KMS-11 (cell line): Measurements from ENCODE around the gene SDR39U1.

Experiments used
- H2AFZ ChIP-seq: fragments of 200-600 bp; sonication (generic); 2 replicates; pipeline ENCODE4 v1.6.1; 2016; ENCODE audit warnings: antibody characterized with exemption, mixed run types, low read depth
- H3K27ac ChIP-seq: fragments of 200-600 bp; sonication (generic); 2 replicates; pipeline ENCODE4 v1.6.1; 2016; ENCODE audit warnings: mild to moderate bottlenecking, mixed run types
- H3K27me3 ChIP-seq: fragments of 200-600 bp; sonication (generic); 2 replicates; pipeline ENCODE4 v1.6.1; 2017; ENCODE audit warnings: mild to moderate bottlenecking, low read depth, mixed run types, moderate library complexity; ENCODE audit not compliant: insufficient read depth
- H3K36me3 ChIP-seq: fragments of 200-600 bp; sonication (generic); 2 replicates; pipeline ENCODE4 v1.6.1; 2017; ENCODE audit warnings: mild to moderate bottlenecking, mixed run types; ENCODE audit not compliant: insufficient read depth
- H3K4me1 ChIP-seq: fragments of 200-600 bp; sonication (generic); 2 replicates; pipeline ENCODE4 v1.6.1; 2016; ENCODE audit warnings: mild to moderate bottlenecking, low read depth, mixed run types; ENCODE audit not compliant: poor library complexity, severe bottlenecking
- H3K4me2 ChIP-seq: fragments of 200-600 bp; sonication (generic); 2 replicates; pipeline ENCODE4 v1.7.0; 2016; ENCODE audit warnings: mild to moderate bottlenecking, mixed run types
- H3K4me3 ChIP-seq: fragments of 200-600 bp; sonication (generic); IDR thresholded peaks from 2 replicates; pipeline ENCODE4 v1.6.1; 2017; ENCODE audit warnings: low read depth, low read length, mixed read lengths; ENCODE audit not compliant: insufficient read depth
- H3K79me2 ChIP-seq: fragments of 200-600 bp; sonication (generic); 2 replicates; pipeline ENCODE4 v1.6.1; 2016; ENCODE audit warnings: low read depth, mixed run types; ENCODE audit not compliant: insufficient read depth
- H3K9ac ChIP-seq: fragments of 200-600 bp; sonication (generic); 2 replicates; pipeline ENCODE4 v1.6.1; 2016; ENCODE audit warnings: mild to moderate bottlenecking, mixed run types
- H4K20me1 ChIP-seq: fragments of 200-600 bp; sonication (generic); 2 replicates; pipeline ENCODE4 v1.6.1; 2016; ENCODE audit warnings: mild to moderate bottlenecking, mixed run types; ENCODE audit not compliant: insufficient read depth
- CTCF ChIP-seq: fragments of 200-600 bp; sonication (generic); conservative IDR thresholded peaks from 2 replicates; pipeline ENCODE4 v1.6.1; 2017; ENCODE audit warnings: low read depth, mild to moderate bottlenecking, antibody characterized with exemption, low read length, moderate library complexity, mixed read lengths

SDR39U1 gene

DNA sequence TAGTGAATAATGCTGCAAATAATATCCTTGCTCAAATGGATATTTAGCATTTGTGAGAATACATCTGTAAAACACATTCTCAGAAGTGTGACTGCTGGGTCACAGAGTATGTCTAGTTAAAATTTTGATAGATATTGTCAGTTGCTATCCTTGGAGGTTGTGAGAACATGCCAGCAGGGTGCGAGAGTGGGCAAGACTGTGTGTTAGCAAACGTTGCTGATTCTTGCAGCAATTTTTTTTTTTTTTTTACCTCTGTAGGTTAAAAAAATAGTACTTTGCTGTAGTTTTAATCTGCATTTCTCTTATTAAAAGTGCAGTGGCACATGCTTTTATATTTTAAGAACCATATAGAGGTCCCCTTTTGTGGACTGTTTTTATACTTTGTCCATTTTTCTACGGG, 48.3 kb downstream of the SDR39U1 start:
- Histone ChIP-seq H3K79me2 (no peaks in the 10 kb centered on the region), H3K4me2 (no peak overlapping the region), H2AFZ (no peak overlapping the region), H3K4me3 (no peak overlapping the region), H3K27me3 (no peaks in the 10 kb centered on the region), H3K36me3 (no peaks in the 10 kb centered on the region), H4K20me1 (no peaks in the 10 kb centered on the region), H3K4me1 (no peaks in the 10 kb centered on the region), H3K27ac (no peak overlapping the region), H3K9ac (no peak overlapping the region)
- TF ChIP-seq CTCF: no peak

GRCh38 chr14:24392325-24393091, 50.1 kb downstream of the SDR39U1 start:
- Histone ChIP-seq H3K4me1 (no peaks in the 10 kb centered on the region), H4K20me1 (no peaks in the 10 kb centered on the region), H3K9ac (no peak overlapping the region), H3K27me3 (no peaks in the 10 kb centered on the region), H3K79me2 (no peaks in the 10 kb centered on the region), H3K36me3 (no peaks in the 10 kb centered on the region), H2AFZ (no peak overlapping the region), H3K4me2 (no peak overlapping the region), H3K4me3 (no peak overlapping the region), H3K27ac (no peak overlapping the region)
- no peak for TF ChIP-seq CTCF

DNA sequence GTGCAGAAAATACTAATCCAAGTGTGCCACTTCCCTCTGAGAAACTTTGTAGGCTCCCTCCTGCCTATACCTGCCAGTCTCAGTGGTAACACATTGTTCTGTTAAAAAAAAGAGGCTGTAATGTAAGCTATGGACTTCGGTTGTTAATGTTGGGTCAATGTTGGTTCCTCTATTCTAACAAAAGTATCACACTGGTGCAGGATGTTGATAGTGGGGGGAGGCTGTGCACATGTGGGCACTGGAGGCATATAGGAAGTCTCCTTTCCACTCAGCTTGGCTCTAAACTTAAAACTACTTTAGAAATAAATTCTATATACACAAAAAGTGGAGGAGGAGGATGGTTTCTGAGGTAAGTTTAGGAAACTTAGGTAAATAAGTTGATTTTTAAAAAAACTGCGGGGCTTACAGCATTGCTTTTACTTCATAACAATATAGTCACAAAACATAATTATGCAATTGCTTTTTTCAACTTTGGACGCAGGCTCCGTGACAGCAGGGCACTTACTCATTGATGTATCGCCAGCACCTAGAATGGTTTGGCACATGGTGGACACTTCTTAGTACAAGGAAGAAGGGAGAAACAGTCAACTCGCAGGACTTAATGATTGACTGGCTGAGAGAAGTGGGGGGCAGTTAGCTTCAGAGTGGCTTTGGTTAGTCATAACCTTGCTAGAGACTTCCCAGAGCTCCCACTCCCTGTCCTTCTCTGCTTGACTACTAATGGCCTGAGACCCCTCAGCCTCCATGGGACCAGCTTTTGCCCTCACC, 51.7 kb downstream of the SDR39U1 start:
- no peak overlapping the region for H3K4me2 ChIP-seq
- H3K4me1 ChIP-seq: no peaks in the 10 kb centered on the region
- H3K4me3 ChIP-seq: no peak overlapping the region
- no peaks in the 10 kb centered on the region for H3K36me3 ChIP-seq
- H3K9ac ChIP-seq: no peak overlapping the region
- H2AFZ ChIP-seq: no peak overlapping the region
- H4K20me1 ChIP-seq: no peaks in the 10 kb centered on the region
- H3K79me2 ChIP-seq: no peaks in the 10 kb centered on the region
- no peaks in the 10 kb centered on the region for H3K27me3 ChIP-seq
- TF ChIP-seq CTCF: no peak
- no peak overlapping the region for H3K27ac ChIP-seq
